DOHH2 (cell line): ENCODE results near the gene SEMA6A.

ENCODE experiments used
- EZH2phosphoT487 ChIP-seq: fragments of 200-600 bp; sonication (generic); IDR thresholded peaks from 2 replicates; pipeline ENCODE4 v1.6.1; 2017; ENCODE audit warnings: borderline replicate concordance, mild to moderate bottlenecking, antibody characterized with exemption, low read length, moderate library complexity, mixed read lengths
- TF ChIP-seq, protein P1 (sequence below): fragments of 200-600 bp; sonication (generic); IDR thresholded peaks from one replicate; pipeline ENCODE4 v1.5.1; 2014; ENCODE audit warnings: antibody characterized with exemption, mild to moderate bottlenecking, low read depth, low read length; ENCODE audit not compliant: poor library complexity, severe bottlenecking

GRCh38 chr5:116428966-116429365 lies 145.7 kb downstream of the SEMA6A start:
- TF ChIP-seq, protein P1, sequence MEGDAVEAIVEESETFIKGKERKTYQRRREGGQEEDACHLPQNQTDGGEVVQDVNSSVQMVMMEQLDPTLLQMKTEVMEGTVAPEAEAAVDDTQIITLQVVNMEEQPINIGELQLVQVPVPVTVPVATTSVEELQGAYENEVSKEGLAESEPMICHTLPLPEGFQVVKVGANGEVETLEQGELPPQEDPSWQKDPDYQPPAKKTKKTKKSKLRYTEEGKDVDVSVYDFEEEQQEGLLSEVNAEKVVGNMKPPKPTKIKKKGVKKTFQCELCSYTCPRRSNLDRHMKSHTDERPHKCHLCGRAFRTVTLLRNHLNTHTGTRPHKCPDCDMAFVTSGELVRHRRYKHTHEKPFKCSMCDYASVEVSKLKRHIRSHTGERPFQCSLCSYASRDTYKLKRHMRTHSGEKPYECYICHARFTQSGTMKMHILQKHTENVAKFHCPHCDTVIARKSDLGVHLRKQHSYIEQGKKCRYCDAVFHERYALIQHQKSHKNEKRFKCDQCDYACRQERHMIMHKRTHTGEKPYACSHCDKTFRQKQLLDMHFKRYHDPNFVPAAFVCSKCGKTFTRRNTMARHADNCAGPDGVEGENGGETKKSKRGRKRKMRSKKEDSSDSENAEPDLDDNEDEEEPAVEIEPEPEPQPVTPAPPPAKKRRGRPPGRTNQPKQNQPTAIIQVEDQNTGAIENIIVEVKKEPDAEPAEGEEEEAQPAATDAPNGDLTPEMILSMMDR, result no peak
- no peak for TF ChIP-seq EZH2phosphoT487
